HK-2 (cell line): Measurements from ENCODE around the gene BEX3.
A peak's percentile ranks its signal among the peaks of the same experiment; 100 is the strongest.
"Not testable (repeated sequence)": the region's sequence is repeated elsewhere in the genome, so short reads cannot be mapped to it uniquely, and the experiment has no call there.

ENCODE experiments used
- DNase-seq: peaks from one replicate; pipeline ENCODE4 v3.0.0-alpha.2; 2018; ENCODE audit not compliant: unreplicated experiment

Gene BEX3

GRCh38 chrX:103382877-103383276 lies 6.5 kb downstream of the BEX3 start:
- DNase-seq: no peak

GRCh38 chrX:103384672-103385071 lies 8.3 kb downstream of the BEX3 start:
- DNase-seq: no peak

GRCh38 chrX:103385283-103385830 lies 9.0 kb downstream of the BEX3 start:
- DNase-seq: not testable (repeated sequence)

DNA sequence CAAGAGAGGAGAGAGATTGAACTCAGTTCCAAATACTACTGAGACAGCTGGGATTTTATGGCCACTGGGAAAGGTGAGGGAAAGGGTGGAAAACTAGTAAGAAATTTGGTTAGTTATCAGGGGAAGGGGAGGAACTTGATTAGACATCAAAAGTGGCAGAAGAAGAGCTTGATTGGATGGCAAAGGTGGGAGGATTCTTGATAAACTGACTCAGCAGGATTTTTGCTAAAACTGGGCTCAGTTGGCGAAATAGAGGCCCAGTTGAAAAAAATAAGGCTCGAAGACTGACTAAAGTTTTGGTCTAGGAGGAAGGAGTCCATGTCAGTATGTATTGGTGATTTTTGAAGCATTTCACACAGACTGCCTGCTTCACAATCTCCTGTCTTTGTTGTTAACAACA lies 10.0 kb downstream of the BEX3 start:
- DNase-seq: no peak

DNA sequence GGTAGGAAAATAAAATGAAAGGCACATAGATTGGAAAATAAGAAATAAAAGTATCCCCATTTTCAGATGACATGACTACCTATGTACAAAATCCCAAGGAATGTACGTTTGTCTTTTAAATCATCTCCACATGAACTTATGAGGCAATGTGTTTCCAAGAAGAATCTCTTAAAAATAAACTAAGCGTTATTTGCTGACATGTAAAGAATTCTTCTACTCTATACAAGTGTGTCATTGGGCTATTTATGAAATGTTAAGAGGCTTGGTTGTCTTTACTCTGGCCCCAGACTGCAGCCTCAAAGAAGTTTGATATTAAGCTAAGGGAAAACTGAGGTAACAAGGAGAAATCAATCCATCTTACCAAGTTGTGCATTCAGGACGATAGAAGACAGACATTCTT lies 17.1 kb downstream of the BEX3 start:
- no peak for DNase-seq

DNA sequence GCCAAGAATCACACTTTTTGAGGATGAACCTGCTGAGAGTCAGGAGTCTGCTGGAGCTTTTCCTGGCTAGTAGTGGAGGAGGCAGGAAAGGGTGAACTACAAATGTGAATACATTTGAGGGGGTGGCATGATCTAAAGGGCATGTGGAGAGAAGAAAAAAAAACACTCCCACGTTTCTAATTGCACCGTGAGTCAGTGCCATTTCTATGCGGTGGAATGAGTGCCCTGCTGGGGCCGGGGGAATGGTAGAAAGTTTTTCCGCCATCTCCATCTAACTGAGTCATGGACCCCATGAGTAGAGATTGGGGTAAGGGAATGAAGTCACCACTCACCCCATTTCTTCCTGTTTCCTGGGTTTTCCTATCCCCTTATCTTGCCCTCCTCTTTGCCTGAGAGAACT lies 19.8 kb downstream of the BEX3 start:
- no peak for DNase-seq

DNA sequence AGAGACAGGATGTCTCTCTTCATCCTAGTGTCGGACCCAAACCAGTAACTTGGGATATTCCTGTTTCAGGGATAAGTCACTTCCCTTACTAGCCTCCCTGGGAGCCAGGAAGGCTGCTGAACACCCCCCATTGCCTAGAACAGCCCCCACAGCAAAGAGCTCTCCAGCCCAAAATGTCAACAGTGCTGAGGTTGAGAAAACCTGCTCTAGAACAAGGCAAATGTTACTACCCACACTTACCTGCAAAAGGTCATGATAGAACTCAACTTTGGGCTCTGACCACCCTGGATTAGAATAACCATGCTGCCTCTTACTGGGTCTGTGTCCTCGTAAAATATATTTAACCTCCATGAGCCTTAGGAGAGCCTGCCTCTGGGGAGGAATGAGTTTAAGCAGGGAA lies 20.3 kb downstream of the BEX3 start:
- DNase-seq: no peak

- DNase-seq: no peak
These were observed 21.4 kb downstream of the BEX3 start for GRCh38 chrX:103397707-103398106.

DNA sequence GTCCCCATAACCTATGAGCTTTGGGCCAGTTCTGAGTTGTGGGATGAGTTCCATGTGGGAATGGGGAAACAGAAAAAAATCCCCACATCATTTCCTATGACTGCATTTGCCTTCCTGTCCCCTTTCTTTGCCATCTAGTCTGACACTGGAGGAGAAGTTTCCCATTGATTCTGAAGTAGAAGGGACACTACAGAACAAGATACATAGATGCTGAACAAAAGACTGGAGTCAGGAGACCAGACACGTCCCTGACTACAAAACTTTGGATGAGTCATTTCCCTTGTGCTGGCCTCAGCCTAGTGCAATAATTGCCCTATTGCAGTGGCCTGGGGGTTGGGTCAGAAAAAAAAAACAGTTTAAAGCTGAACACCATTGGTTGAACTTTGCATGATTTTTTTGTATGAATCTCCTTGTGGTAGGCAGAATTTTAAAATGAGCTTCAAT lies 22.1 kb downstream of the BEX3 start:
- DNase-seq: peak; percentile 32

GRCh38 chrX:103399744-103400143 lies 23.4 kb downstream of the BEX3 start:
- DNase-seq: no peak

GRCh38 chrX:103400931-103401330 lies 24.6 kb downstream of the BEX3 start:
- DNase-seq: peak; percentile 30

DNA sequence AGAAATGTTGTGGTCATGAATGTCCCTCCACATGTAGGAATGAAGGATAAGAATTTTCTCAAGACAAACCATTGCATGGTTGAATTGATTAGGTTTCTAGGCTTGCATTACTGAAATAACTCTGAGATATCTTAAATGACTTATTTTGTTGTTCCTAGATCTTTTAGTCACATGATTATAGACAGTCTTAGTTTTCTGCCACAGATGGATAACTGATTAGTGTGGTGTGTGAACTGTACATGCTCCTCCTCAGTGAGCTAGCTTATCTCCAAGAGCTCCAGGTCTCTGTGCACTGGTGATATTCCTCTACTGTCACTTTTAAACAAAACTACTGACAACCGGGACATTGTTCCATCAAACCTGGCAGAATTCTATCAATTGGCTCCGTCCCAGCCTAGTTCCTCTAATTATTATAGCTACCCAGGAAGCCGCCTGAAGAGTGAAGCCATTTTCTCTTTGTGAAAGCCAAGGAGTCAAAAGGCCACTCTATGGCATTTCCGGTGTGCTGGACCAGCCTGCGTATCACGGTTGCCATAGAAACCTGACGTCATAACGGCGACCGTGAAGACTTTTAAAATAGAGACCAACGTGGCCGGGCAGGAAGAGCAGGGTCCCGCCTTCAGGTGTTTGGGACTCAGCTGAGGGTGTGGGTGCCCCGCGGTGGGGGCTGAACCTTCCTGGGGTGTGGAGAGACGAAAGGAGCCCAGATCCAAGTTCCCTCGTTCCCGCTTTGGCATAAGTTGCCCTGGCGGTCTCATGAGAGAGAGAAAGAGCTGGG lies 28.1 kb downstream of the BEX3 start:
- DNase-seq: peak; percentile 70

DNA sequence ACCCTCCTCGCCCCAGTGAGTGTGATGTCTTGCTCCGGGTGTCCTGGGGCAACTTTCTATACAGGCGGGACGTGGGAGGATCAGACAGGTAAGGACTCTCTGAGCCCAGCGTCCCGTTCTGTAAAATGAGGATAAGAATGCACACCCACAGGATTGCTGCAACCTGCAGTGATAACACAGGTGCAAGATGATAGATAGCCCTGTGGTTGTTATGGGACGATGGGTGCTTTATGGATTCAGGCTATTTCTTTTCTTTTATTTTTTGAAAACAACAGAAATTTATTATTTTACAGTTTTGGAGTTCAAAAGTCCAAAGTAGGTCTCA lies 28.6 kb downstream of the BEX3 start:
- DNase-seq: no peak

GRCh38 chrX:103406256-103406655 lies 29.9 kb downstream of the BEX3 start:
- no peak for DNase-seq

DNA sequence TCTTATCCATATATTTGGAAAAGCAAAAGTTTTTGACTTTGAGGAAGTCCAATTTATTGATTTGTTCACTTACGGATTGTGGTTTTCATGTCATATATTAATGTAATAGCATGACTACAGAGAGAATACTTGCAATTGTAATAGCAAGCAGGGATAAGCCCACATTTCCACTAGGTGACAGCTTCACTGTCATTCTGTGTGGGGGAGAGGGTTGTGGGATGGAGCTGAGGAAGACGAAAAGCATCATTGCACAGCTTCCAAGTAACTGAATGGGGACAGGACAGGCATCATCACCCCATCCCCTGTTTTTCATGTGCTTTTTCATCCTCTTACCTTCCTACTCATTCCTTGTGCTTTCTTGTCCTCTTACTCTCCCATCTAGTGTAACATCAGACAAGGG lies 31.4 kb downstream of the BEX3 start:
- DNase-seq: no peak

DNA sequence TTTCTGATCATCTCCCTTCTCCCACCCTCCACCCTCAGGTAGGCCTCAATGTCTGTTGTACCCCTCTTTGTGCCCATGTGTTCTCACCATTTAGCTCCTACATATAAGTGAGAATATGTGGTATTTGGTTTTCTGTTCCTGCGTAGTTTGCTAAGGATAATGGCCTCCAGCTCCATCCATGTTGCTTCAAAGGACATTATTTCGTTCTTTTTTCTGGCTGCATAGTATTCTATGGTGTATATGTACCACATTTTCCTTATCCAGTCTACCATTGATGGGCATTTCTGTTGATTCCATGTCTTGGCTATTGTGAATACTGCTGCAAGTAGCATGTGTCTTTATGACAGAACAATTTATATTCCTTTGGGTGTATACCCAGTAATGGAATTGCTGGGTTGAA lies 35.4 kb downstream of the BEX3 start:
- DNase-seq: not testable (repeated sequence)

GRCh38 chrX:103413705-103414387 lies 37.5 kb downstream of the BEX3 start:
- DNase-seq: no peak

- no peak for DNase-seq
These were observed 38.2 kb downstream of the BEX3 start for GRCh38 chrX:103414561-103414960.

- DNase-seq: no peak
These were observed 38.7 kb downstream of the BEX3 start for GRCh38 chrX:103415068-103415467.

DNA sequence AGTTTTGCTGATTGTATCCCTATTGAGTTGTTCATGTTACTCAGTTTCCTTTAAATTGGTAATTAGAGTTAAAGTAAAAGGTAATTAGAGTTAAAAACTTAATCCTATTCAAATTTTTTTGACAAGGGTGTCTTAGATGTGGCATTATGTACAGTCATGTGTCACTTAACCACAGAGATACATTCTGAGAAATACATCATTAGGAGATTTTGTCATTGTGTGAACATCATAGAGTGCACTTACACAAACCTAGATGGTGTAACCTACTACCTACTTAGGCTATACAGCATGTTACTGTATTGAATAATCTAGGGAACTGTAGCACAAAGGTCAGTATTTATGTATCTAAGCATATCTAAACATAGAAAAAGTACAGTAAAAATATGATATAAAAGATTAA lies 39.2 kb downstream of the BEX3 start:
- no peak for DNase-seq

DNA sequence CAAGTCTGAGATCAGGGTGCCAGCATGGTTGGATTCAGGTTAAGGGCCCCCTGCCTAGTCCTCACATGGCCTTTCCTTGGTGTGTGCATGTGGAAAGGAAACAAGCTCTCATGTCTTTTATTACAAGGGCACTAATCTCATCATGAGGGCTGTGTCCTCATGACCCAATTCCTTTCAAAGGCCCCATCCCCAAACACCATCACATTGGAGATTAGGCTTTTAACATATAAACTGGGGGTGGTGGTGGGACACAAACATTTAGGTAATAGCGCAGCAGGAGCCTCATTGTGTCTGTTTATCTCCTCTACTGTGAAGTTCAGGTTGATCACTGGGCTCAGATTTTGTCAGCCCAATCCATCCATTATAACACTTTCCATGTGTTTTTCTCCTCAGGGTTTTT lies 41.0 kb downstream of the BEX3 start:
- DNase-seq: no peak

DNA sequence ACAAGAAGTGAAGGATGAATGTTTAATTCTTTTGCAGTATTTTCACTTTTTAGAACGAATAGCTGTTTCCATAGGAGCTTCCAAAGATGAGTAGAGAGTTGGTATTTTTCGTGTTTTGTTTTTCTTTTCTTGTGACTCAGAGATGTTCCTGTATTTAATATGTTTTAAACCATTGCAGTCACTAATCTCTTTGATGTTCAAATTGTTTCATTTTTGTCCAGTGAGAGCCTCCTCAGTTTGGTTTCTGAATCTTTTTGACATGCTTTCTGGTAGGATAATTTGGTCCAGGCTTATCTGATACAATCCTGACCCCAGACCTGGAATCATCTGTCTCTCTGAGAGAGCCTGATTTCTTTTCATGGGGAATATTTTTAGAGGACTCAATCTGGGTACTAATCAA lies 41.6 kb downstream of the BEX3 start:
- no peak for DNase-seq

DNA sequence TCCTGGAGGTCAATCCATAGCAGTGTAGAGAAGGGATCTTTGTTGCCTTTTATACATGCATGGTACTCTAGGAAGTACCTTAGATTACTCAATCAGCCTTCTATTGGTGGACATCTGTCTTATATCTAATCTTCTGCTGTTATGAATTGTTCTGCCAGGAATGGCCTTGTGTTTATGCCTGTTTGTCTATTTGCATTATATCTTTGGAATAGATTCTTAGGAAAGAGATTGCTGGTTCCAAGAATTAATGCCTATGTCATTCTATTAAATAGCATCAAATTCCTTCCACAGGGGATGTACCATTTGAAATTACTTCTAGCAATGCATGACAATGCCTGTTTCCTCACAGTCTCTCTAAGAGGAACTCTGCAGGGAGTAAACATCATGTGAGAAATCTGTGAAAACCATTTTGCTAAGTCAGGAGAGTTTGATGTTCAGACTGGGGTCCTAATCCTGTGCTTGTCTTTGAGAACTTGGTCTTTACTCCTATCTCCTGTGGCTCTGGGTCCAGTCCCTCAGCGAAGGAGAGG lies 42.5 kb downstream of the BEX3 start:
- no peak for DNase-seq
